Stimulated activated CD8-positive, alpha-beta memory T cell treated with anti-CD3 and anti-CD28 coated beads, Interleukin-7, amount 100 ng/mL, for 1 hour (primary cell): ENCODE results near the gene LY6G6C.

Source experiments
- DNase-seq, 2 donors: peaks; one replicate each; pipeline ENCODE4 v3.0.0-alpha.2; 2020; ENCODE audit warnings: low read depth in 2 of 2

The LY6G6C gene

DNA sequence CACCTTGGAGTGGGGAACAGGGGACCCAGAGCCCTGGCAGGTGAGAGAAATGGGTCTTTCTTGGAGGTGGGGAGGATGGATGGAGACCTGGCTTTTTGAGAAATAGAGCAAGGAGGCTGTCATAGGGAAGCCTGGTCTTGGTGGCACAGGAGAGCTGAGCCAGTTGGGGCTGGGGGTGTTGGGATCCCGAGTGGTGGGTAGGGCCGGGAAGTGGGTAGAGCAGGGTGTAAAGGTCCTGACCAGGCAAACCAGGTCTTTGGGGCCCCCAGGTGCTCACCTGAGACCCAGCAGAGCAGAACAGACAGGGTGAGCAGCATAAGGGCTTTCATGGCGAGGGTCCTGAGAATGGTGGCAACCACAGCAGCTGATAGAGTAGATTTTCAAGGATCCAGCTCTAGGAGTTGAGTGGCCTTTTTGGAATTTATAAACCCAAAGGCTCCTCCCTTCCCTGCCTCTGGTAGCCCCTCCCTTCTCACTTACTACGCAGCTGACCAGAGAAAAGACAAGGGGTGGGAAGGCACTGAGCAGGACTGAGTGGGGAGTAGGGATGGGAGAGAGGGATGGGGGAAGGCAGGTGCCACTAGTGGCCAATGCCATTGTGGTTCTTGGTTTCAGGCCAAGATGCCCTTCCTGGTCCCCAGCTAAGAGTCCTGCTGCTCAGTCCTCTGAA is at the start of gene LY6G6C:
Gene LY6G6C (minus strand): TSS at position 396 of the 670 bp plus-strand sequence. CDS start 67 bp downstream, at position 329.
- DNase-seq: no peak

DNA sequence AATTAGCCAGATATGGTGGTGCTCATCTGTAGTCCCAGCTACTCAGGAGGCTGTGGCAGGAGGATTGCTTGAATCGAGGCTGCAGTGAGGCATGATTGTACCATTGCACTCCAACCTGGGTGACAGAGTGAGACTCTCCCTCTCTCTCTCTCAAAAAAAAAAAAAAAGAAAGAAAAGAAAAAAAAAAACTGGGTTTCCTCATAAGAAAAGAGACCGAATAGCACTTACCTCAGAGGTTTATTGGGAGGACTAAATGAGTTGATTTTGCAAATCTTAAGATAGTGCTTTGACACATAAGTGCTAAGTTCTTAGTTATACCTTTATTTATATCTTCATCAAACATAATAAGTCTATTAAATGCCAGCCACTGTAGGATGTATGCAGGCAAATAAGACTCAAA is 49.3 kb upstream of the LY6G6C start:
- DNase-seq: no peak

DNA sequence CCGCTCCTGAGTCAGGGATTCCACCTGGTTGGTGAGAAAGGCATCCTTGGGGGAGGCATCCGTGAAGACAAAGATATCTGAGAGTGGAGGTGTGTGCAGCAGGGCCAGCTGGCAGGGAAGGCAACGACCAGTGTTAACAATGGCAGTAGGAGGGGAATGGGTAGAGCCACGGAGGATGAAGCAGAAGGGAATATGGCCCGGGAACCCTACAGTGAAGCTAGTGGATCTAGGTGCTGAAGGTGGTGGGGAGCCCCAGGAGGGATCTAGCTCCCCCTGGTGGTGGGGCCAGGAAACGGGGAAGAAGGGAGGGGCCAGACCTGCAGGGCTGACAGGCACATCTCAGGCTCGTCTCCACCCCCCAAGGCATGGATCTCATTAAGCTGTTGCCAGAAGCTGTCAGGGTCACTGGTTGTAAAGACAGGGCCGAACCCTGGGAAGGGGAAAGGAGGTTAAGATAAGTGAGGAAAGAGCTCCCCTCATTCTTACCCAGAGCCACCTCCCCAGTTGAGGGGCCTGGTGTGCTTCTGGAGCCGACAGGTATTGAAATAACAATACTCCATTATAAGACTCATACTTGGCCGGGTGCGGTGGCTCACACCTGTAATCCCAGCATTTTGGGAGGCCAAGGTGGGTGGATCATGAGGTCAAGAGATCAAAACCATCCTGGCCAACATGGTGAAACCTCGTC is 48.3 kb upstream of the LY6G6C start:
- peak; percentile 52 to 64 for DNase-seq

DNA sequence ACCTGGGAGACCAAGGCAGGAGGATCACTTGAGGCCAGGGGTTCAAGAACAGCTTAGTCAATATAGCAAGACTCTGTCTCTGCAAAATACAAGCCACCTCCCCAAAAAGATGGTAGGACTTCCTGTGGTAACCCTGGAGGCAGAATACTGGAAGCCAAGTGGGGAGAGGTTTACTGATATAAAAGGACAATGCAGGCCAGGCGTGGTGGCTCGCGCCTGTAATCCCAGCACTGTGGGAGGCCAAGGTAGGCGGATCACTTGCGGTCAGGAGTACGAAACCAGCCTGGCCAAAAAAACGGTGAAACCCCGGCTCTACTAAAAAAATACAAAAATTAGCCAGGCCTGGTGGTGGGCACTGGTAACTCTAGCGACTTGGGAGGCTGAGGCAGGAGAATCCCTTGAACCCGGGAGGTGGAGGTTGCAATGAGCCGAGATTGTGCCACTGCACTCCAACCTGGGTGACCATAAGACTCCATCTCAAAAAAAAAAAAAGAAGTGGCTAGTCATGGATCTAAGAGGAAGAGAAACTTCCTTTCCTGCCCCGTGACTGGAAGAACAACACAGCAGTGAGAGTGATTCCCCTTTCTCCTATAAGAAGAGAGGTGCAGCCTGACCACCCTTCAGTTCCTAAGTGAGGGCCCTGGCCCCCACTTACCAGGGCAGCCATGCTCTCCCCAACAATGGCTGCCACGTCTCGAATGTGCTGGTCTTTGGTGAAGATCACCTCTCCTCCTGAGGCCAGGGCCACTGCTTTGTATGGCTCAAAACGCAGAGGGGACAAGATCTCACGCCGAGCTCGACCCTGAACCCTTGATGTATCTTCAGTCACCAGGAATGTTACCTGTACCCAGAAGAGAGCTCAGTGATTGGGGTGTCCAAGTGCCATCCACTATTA is 47.1 kb upstream of the LY6G6C start:
- no peak for DNase-seq

GRCh38 chr6:31767096-31767645 is 45.6 kb upstream of the LY6G6C start:
- no peak for DNase-seq

GRCh38 chr6:31765910-31766794 is 44.6 kb upstream of the LY6G6C start:
- no peak for DNase-seq

GRCh38 chr6:31765559-31765909 is 44.0 kb upstream of the LY6G6C start:
- DNase-seq: no peak

GRCh38 chr6:31764198-31764597 is 42.7 kb upstream of the LY6G6C start:
- DNase-seq: no peak

- no peak for DNase-seq
These were observed 42.0 kb upstream of the LY6G6C start for GRCh38 chr6:31763619-31763940.

DNA sequence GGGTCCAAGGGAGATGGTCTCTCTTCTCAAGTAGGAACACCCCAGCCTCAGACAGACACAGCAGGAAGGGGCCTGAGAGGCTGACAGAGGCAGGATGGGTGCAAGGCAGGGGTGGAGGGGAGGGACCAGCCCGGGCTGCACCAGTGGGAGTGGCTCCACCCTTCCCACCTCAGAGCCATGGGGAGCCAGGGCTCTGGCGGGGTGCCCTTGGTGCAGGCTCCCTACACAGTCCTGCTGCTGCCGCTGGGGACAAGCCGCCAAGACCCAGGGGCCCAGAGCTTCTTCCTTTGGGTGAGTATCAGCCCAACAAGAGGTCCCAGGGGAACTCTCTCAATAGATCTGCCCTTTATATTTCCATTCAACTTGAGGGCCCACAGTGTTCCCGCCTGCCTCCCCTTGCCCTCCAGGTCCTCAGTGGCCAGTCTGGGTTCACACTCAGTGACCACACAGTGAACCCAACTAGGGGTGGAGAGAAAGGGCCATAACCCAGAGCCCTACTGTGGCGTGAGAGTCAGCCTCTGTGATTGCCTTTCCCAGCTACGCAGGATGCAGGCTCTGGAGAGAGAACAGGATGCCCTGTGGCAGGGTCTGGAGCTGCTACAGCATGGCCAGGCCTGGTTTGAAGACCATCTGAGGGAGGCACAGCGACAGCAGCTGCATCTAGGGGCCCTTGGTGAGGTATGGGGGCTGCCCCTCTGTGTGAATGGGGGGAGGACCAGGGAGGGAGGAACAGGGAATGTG is 41.5 kb upstream of the LY6G6C start:
- DNase-seq: no peak

DNA sequence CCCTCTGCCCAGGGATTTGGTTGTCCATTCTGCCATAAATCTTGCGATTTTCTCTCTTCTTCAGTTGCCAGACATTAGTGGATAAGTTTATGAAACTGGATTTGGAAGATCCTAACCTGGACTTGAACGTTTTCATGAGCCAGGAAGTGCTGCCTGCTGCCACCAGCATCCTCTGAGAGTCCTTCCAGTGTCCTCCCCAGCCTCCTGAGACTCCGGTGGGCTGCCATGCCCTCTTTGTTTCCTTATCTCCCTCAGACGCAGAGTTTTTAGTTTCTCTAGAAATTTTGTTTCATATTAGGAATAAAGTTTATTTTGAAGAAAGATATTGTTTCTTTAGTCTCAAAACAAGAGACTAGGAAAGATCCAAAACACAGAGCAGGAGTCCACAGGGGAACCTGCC is 40.8 kb upstream of the LY6G6C start, which contains the start of gene SAPCD1:
Gene SAPCD1 (plus strand): TSS at position 301 of the 400 bp plus-strand sequence. CDS start 399 bp downstream, outside the sequence.
- DNase-seq: no peak

GRCh38 chr6:31761343-31761742 is 39.8 kb upstream of the LY6G6C start:
- no peak for DNase-seq

DNA sequence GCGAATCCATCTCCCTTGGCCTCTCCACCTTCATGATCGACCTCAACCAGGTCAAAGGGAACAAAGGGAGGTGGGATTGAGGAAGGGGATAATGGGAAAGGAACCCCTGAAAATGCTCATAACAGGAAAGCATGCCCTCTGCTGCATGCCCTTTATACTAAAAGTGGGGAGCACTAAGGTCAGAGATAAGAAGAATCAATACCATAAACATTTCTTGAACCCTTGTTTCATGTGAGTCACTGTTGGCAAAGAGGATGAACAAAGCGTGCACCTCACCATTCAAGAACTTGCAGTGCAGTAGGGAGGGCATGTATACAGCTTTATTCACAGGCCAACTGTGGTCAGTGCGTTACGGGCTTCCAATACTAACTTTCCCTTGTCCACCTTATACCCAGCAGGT is 39.2 kb upstream of the LY6G6C start:
- no peak for DNase-seq

GRCh38 chr6:31758281-31758680 is 36.7 kb upstream of the LY6G6C start:
- no peak for DNase-seq

DNA sequence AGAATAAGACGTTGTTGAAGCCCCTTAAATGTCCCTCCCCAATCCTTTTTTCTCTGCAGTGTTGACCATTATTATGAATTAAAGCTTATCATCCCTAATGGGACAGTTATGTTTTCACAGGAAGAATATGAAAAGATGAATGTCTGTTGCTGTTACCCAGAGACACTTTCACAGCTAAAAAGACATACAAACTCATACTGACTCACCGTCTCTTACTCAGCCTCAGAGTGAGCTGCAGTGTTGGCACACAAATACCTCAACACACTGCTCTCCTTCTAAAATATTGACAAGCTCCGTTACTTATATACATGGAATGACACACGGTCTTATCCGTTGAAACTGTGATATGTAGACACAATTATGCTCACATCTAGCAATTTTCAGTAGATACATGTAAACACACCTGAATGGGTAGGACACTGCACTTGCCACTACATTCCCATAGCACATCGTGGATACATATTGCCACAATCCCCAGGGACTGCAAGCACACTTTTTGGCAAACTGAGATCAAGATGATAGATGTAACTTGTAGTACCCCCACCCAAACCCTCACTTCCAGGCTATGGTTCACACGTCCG is 31.3 kb upstream of the LY6G6C start:
- DNase-seq: no peak

- DNase-seq: no peak
These were observed 29.0 kb upstream of the LY6G6C start for GRCh38 chr6:31750411-31751022.

DNA sequence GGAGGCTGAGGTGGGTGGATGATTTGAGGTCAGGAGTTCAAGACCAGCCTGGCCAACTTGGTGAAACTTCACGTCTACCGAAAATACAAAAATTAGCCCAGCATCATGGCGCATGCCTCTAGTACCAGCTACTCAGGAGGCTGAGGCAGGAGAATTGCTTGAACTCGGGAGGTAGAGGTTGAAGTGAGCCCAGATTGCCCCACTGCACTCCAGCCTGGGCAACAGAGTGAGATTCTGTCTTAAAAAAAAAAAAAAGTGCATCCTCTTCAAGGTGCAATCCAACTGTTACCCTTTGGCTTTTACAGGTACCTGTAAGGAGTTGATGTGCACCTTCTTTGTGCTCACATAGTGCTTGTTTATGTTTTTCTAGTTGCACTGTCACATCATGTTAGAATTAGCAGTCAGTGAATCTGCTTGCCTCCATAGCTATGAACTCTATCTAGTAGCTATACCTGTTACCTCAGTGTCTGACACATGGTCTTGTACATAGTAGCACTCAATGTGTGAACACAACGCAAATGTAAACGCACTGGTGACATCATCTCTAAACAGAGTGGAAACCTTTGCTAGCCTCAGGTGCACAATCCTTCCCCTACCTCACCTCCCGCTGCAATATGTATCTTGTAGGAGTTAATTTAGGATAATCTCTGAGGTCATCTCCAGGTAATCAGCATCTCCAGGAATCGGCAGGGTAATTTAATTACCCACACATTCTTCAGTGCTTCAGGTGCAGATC is 27.9 kb upstream of the LY6G6C start:
- no peak for DNase-seq

- no peak for DNase-seq
These were observed 22.9 kb upstream of the LY6G6C start for GRCh38 chr6:31744422-31744821.

- no peak for DNase-seq
These were observed 21.3 kb upstream of the LY6G6C start for GRCh38 chr6:31742894-31743293.
